HFFc6 (cell line): ENCODE data around the gene SSTR3. TPM values are rescaled to one million over a fixed set of nuclear protein-coding genes. Genes with fewer than 3 reads are reported as not detected.

Experiments used
- DNase-seq: peaks from one replicate; pipeline ENCODE4 v3.0.0-alpha.2; 2018
- H3K27ac Mint-ChIP-seq: 2 replicates; pipeline ENCODE4 v1.8.0; 2020; ENCODE audit warnings: mild to moderate bottlenecking, mixed read lengths
- H3K27me3 Mint-ChIP-seq: 2 replicates; pipeline ENCODE4 v1.8.0; 2021; ENCODE audit warnings: mild to moderate bottlenecking, moderate library complexity, mixed read lengths; ENCODE audit not compliant: insufficient read depth
- H3K36me3 Mint-ChIP-seq: 2 replicates; pipeline ENCODE4 v1.8.0; 2021; ENCODE audit warnings: low read depth, mixed read lengths
- H3K4me1 Mint-ChIP-seq: 2 replicates; pipeline ENCODE4 v1.8.0; 2020; ENCODE audit warnings: low read depth, mixed read lengths
- H3K4me3 Mint-ChIP-seq: 2 replicates; pipeline ENCODE4 v1.8.0; 2020; ENCODE audit warnings: mild to moderate bottlenecking, moderate library complexity, mixed read lengths
- H3K9me3 Mint-ChIP-seq: 2 replicates; pipeline ENCODE4 v1.8.0; 2020; ENCODE audit warnings: mild to moderate bottlenecking, mixed read lengths
- CTCF ChIP-seq: fragments of 200-600 bp; sonication (generic); IDR thresholded peaks from 2 replicates; pipeline ENCODE4 v1.5.0; 2021; ENCODE audit warnings: antibody characterized with exemption, mild to moderate bottlenecking
- total RNA-seq, 6 experiments: library from RNA; stranded (reverse); fragmentation: NEBNext Ultra II Directional; extraction: Animal tissue kit (Norgen Biotek cat#: 25700); gene quantifications; 2 replicates in 1 of 6; 3 replicates in 5 of 6; pipeline ENCODE4 v1.2.3, GENCODE V29; 2021

The SSTR3 gene
- total RNA-seq, 6 experiments from 2014 or later, result not detected

- Mint-ChIP-seq H3K36me3 (no peaks in the 10 kb centered on the region; the same call in 1 of the 2 replicates), H3K9me3 (no peaks in the 10 kb centered on the region; the same call in 1 of the 2 replicates), H3K27me3 (peaks cover 2% of the 10 kb centered on the region), H3K4me1 (peaks cover 36% of the 10 kb centered on the region), H3K27ac (no peak overlapping the region), H3K4me3 (no peak overlapping the region)
- no peak for TF ChIP-seq CTCF
- DNase-seq, result no peak
These were observed 14.2 kb upstream of the SSTR3 start for GRCh38 chr22:37226514-37226913.

- DNase-seq, result no peak
- H3K4me1 Mint-ChIP-seq, result peaks cover 32% of the 10 kb centered on the region
- no peak overlapping the region for H3K27ac Mint-ChIP-seq
- no peaks in the 10 kb centered on the region; the same call in 1 of the 2 replicates for H3K36me3 Mint-ChIP-seq
- no peaks in the 10 kb centered on the region; the same call in 1 of the 2 replicates for H3K9me3 Mint-ChIP-seq
- no peak for TF ChIP-seq CTCF
- peaks cover 4% of the 10 kb centered on the region for H3K27me3 Mint-ChIP-seq
- H3K4me3 Mint-ChIP-seq, result no peak overlapping the region
These were observed 13.8 kb upstream of the SSTR3 start for GRCh38 chr22:37226087-37226486.

GRCh38 chr22:37225481-37225880, 13.2 kb upstream of the SSTR3 start:
- DNase-seq, result no peak
- H3K36me3 Mint-ChIP-seq, result no peaks in the 10 kb centered on the region; the same call in 1 of the 2 replicates
- H3K27me3 Mint-ChIP-seq, result peaks cover 5% of the 10 kb centered on the region
- H3K4me3 Mint-ChIP-seq, result no peak overlapping the region
- H3K4me1 Mint-ChIP-seq, result peaks cover 26% of the 10 kb centered on the region
- H3K9me3 Mint-ChIP-seq, result no peaks in the 10 kb centered on the region; the same call in 1 of the 2 replicates
- H3K27ac Mint-ChIP-seq, result no peak overlapping the region
- TF ChIP-seq CTCF, result no peak

GRCh38 chr22:37224757-37225420, 12.6 kb upstream of the SSTR3 start:
- Mint-ChIP-seq H3K27ac (no peak overlapping the region), H3K4me3 (no peak overlapping the region), H3K9me3 (no peaks in the 10 kb centered on the region; the same call in 1 of the 2 replicates), H3K36me3 (no peaks in the 10 kb centered on the region; the same call in 1 of the 2 replicates), H3K27me3 (peaks cover 8% of the 10 kb centered on the region), H3K4me1 (peaks cover 20% of the 10 kb centered on the region)
- TF ChIP-seq CTCF, result no peak
- no peak for DNase-seq

GRCh38 chr22:37223965-37224551, 11.8 kb upstream of the SSTR3 start:
- Mint-ChIP-seq H3K4me3 (no peak overlapping the region), H3K27me3 (peaks cover 12% of the 10 kb centered on the region), H3K4me1 (peaks cover 12% of the 10 kb centered on the region), H3K36me3 (no peaks in the 10 kb centered on the region; the same call in 1 of the 2 replicates), H3K27ac (no peak overlapping the region), H3K9me3 (no peaks in the 10 kb centered on the region; the same call in 1 of the 2 replicates)
- DNase-seq, result no peak
- TF ChIP-seq CTCF, result no peak
